ENCODE measurements around the gene CCDC89. TPM values are rescaled to one million over a fixed set of nuclear protein-coding genes. Genes with fewer than 3 reads are reported as not detected.

The CCDC89 gene
- total RNA-seq, result 6.0 and 17.9 TPM in 2 replicates

GRCh38 chr11:85685820-85686459 lies at the start of gene CCDC89:
Gene CCDC89, minus strand, starts transcription at chr11:85686195. Its CDS starts 65 bp downstream, at chr11:85686130.

DNA sequence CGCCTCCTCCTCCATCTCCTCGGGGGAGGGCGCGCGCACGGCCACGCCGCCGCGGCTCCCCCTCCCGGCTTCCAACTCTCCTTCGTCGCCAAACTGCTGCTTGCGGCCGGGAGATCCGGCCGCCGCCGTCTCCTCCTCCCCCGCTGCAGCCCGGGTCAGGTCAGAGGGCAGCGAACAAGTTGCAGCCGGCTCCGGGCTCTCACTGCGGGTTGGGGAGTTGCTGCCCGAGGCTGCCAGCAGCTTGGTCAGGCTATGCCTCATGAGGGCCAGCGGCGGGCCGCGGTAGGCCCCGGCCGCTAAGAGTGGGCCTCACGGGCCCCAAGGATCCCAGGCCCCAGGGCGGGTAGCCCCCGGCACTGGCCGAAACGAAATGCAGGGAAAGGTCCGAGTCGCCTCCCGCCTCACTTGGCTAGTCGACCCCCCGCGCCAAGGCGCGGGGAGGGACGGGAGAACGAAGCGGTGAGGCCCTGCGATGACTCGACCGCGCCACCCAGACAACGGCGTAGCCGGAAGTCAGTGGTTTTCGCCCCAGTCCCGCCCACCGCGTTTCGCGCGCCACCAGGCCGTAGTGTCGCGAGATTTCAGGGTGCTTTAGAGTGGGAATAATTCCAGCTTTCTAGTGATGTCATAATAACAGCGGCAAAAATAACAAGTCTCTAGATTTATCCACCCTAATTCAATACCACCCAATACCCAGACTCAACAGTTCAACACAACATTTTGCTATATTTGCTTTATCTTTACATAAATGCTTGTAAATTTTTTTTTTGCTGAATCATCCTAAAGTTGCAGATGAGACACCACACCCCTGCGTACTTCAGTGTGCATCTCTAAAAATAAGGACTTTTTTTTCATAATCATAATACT lies 21.1 kb downstream of the CCDC89 start, which contains the start of gene CREBZF:
Gene CREBZF (minus strand): TSS at position 515 of the 867 bp plus-strand sequence. CDS start 254 bp downstream, at position 261.

GRCh38 chr11:85647604-85648299 lies 38.2 kb downstream of the CCDC89 start, which contains the start of gene TMEM126A:
Gene TMEM126A, plus strand, starts transcription at chr11:85647967. Its CDS starts 2,289 bp downstream, at chr11:85650256.

Other genes with a start within 250 kb of the CCDC89 start
- gene DLG2, start 58.9 kb downstream of the CCDC89 start, total RNA-seq, result 2.5 and 4.4 TPM in 2 replicates
- 53.6 and 96.9 TPM in 2 replicates for gene TMEM126B, start 57.6 kb downstream of the CCDC89 start, total RNA-seq
- 21.0 and 50.5 TPM in 2 replicates for gene TMEM126A, start 38.2 kb downstream of the CCDC89 start, total RNA-seq
- gene CREBZF, start 21.1 kb downstream of the CCDC89 start, total RNA-seq, result 39.5 and 44.9 TPM in 2 replicates
- gene SYTL2, start 124.9 kb upstream of the CCDC89 start, total RNA-seq, result 52.8 and 91.6 TPM in 2 replicates
- gene CCDC83, start 169.2 kb upstream of the CCDC89 start, total RNA-seq, result not detected in 2 replicates

Measured in smooth muscle cell of trachea (primary cell).